SK-N-SH treated with all-trans-retinoic acid at 6 μM for 48 hours (cell line): ENCODE results near the gene NFKB1.

ENCODE experiments used
- ATAC-seq: fragments of 200-7000 bp; cut with Tn5 transposase; 3 replicates; pipeline ENCODE4 v1.9.1; 2020; ENCODE audit warnings: mild to moderate bottlenecking, moderate library complexity
- ARNTL ChIP-seq: fragments of 450-650 bp; formaldehyde crosslinking; IDR thresholded peaks from 2 replicates; pipeline ENCODE4 v1.5.0; 2020; ENCODE audit warnings: low read depth, mild to moderate bottlenecking, moderate library complexity, borderline replicate concordance
- BACH2 ChIP-seq: fragments of 250-450 bp; sonication (Bioruptor Pico); IDR thresholded peaks from 2 replicates; pipeline ENCODE4 v1.9.0; 2021; ENCODE audit warnings: mild to moderate bottlenecking, borderline replicate concordance
- CSDC2 ChIP-seq: fragments of 250-450 bp; sonication (Bioruptor Pico); IDR thresholded peaks from 2 replicates; pipeline ENCODE4 v1.5.0; 2020; ENCODE audit warnings: mild to moderate bottlenecking, moderate library complexity
- ESRRG ChIP-seq: fragments of 250-450 bp; sonication (Bioruptor Pico); IDR thresholded peaks from 2 replicates; pipeline ENCODE4 v1.6.1; 2021; ENCODE audit warnings: mild to moderate bottlenecking
- GLIS3 ChIP-seq: fragments of 250-450 bp; sonication (Bioruptor Pico); IDR thresholded peaks from 2 replicates; pipeline ENCODE4 v1.5.0; 2020; ENCODE audit warnings: mild to moderate bottlenecking, moderate library complexity
- ISL1 ChIP-seq: fragments of 250-450 bp; sonication (Bioruptor Pico); IDR thresholded peaks from 2 replicates; pipeline ENCODE4 v2.1.2; 2022; ENCODE audit warnings: mild to moderate bottlenecking, moderate library complexity
- OSR1 ChIP-seq: fragments of 250-450 bp; sonication (Bioruptor Pico); IDR thresholded peaks from 2 replicates; pipeline ENCODE4 v1.8.0; 2022; ENCODE audit warnings: moderate library complexity, mild to moderate bottlenecking, inconsistent platforms
- PPARA ChIP-seq: fragments of 250-450 bp; sonication (Bioruptor Pico); IDR thresholded peaks from 2 replicates; pipeline ENCODE4 v1.5.0; 2020; ENCODE audit warnings: mild to moderate bottlenecking, borderline replicate concordance
- RARB ChIP-seq: fragments of 250-450 bp; sonication (Bioruptor Pico); IDR thresholded peaks from 2 replicates; pipeline ENCODE4 v1.8.0; 2021; ENCODE audit warnings: mild to moderate bottlenecking, moderate library complexity
- SNAI2 ChIP-seq: fragments of 250-450 bp; sonication (Bioruptor Pico); IDR thresholded peaks from 2 replicates; pipeline ENCODE4 v1.5.0; 2020; ENCODE audit warnings: mild to moderate bottlenecking, moderate library complexity
- TOX ChIP-seq: fragments of 250-450 bp; sonication (Bioruptor Pico); IDR thresholded peaks from 2 replicates; pipeline ENCODE4 v1.8.0; 2021; ENCODE audit warnings: mild to moderate bottlenecking, moderate library complexity, borderline replicate concordance
- ZC3H10 ChIP-seq: fragments of 250-450 bp; sonication (Bioruptor Pico); IDR thresholded peaks from 2 replicates; pipeline ENCODE4 v1.5.1; 2021; ENCODE audit warnings: mild to moderate bottlenecking, moderate library complexity
- ZFP3 ChIP-seq: fragments of 250-450 bp; sonication (Bioruptor Pico); IDR thresholded peaks from 2 replicates; pipeline ENCODE4 v1.5.0; 2020; ENCODE audit warnings: mild to moderate bottlenecking, moderate library complexity
- ZFP30 ChIP-seq: fragments of 450-650 bp; formaldehyde crosslinking; IDR thresholded peaks from 2 replicates; pipeline ENCODE4 v1.5.0; 2022; ENCODE audit warnings: mild to moderate bottlenecking, moderate library complexity
- ZNF565 ChIP-seq: fragments of 450-650 bp; formaldehyde crosslinking; conservative IDR thresholded peaks from 2 replicates; pipeline ENCODE4 v1.5.0; 2020; ENCODE audit warnings: low read depth, mild to moderate bottlenecking, moderate library complexity
- ZNF70 ChIP-seq: fragments of 450-650 bp; formaldehyde crosslinking; IDR thresholded peaks from 2 replicates; pipeline ENCODE4 v1.5.0; 2020; ENCODE audit warnings: mild to moderate bottlenecking, moderate library complexity
- ZNF8 ChIP-seq: fragments of 450-650 bp; formaldehyde crosslinking; IDR thresholded peaks from 2 replicates; pipeline ENCODE4 v1.5.0; 2020; ENCODE audit warnings: mild to moderate bottlenecking, moderate library complexity
- TF ChIP-seq, protein P1 (sequence below): fragments of 250-450 bp; sonication (Bioruptor Pico); IDR thresholded peaks from 2 replicates; pipeline ENCODE4 v1.5.1; 2020; ENCODE audit warnings: low read depth, mild to moderate bottlenecking, moderate library complexity
- TF ChIP-seq, protein P2 (sequence below): fragments of 250-450 bp; sonication (Bioruptor Pico); IDR thresholded peaks from 2 replicates; pipeline ENCODE4 v1.8.0; 2021; ENCODE audit warnings: low read depth, mild to moderate bottlenecking, moderate library complexity, borderline replicate concordance
- TF ChIP-seq, protein P3 (sequence below): fragments of 250-450 bp; sonication (Bioruptor Pico); IDR thresholded peaks from 2 replicates; pipeline ENCODE4 v1.5.0; 2020; ENCODE audit warnings: mild to moderate bottlenecking, moderate library complexity
- TF ChIP-seq, protein P4 (sequence below): fragments of 250-450 bp; sonication (Bioruptor Pico); IDR thresholded peaks from 2 replicates; pipeline ENCODE4 v1.5.1; 2021; ENCODE audit warnings: mild to moderate bottlenecking, moderate library complexity

The NFKB1 gene

DNA sequence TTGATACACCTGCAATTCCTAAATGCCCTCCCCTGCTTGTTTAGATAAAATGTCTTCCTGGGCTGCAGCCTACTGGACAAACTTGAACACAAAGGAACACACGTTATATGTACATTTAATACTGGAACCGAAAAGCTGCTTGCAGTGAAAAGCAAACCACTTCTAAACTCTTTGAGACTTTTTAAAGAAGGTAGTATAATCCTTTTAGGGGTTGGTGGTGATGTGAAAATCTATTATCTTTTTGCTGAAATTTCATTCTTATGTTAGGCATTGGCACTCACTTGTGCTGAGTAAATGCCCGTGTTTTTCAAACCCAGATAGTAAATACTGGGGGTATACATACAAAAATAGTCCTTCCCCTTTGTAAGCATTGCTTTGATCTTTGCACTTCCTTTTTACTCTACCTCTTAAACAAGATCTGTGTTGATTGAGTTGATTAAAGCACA, 2.2 kb downstream of the NFKB1 start:
- no peak for ATAC-seq
- TF ChIP-seq ZFP30 (CRISPR knock-in tag) (no peak), ARNTL (CRISPR knock-in tag) (no peak), BACH2 (CRISPR knock-in tag) (no peak), ZNF8 (no peak), GLIS3 (CRISPR knock-in tag) (no peak), PPARA (CRISPR knock-in tag) (no peak), CSDC2 (CRISPR knock-in tag) (no peak), RARB (no peak), OSR1 (CRISPR knock-in tag) (no peak)
- TF ChIP-seq, protein P1, sequence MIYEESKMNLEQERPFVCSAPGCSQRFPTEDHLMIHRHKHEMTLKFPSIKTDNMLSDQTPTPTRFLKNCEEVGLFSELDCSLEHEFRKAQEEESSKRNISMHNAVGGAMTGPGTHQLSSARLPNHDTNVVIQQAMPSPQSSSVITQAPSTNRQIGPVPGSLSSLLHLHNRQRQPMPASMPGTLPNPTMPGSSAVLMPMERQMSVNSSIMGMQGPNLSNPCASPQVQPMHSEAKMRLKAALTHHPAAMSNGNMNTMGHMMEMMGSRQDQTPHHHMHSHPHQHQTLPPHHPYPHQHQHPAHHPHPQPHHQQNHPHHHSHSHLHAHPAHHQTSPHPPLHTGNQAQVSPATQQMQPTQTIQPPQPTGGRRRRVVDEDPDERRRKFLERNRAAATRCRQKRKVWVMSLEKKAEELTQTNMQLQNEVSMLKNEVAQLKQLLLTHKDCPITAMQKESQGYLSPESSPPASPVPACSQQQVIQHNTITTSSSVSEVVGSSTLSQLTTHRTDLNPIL (CRISPR knock-in tag): no peak
- TF ChIP-seq, protein P2, sequence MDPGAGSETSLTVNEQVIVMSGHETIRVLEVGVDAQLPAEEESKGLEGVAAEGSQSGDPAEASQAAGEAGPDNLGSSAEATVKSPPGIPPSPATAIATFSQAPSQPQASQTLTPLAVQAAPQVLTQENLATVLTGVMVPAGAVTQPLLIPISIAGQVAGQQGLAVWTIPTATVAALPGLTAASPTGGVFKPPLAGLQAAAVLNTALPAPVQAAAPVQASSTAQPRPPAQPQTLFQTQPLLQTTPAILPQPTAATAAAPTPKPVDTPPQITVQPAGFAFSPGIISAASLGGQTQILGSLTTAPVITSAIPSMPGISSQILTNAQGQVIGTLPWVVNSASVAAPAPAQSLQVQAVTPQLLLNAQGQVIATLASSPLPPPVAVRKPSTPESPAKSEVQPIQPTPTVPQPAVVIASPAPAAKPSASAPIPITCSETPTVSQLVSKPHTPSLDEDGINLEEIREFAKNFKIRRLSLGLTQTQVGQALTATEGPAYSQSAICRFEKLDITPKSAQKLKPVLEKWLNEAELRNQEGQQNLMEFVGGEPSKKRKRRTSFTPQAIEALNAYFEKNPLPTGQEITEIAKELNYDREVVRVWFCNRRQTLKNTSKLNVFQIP (CRISPR knock-in tag): no peak

DNA sequence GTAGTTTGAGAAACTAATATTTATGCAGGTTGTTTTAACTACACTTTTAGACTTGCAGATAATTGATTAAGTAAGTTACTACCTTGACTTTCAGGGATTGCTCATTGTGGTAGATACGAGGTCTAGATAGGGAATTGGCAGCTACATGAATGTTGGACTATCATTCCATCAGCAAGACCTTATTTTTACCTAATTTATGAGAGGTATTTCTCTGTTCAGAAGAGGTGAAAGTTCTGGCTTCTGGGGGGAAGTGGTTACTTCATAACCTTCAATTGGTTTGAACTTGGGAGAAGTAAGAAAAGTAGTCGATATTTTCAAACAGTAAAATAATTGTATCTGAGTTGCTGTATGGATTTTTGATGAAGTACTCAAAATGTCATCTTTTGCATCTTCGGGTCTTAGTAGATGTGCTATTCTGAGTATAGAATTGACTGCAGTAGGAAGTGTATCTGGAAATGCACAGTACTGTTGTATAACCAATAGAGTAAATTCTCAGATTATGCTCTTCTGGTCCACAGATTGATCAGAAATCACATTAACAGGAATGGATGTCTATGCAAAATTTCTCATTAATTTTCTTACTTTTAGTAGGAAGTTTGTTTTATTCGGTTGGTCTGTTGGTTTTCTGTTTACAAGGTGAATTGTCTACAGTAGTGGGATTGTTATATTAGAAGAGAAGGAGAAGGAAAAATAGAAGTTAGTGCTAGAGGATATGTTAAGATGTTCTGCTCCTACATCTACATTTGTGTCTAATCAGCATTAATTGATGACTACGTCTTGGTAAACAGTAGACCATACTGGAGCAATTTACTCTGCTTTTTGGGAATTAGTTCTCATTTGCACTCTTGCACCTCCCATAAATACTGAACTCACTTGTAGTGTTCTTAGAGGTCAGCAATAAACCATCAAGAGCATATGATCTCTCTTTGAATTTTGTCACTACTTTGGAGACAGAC, 3.0 kb downstream of the NFKB1 start:
- no peak for ATAC-seq
- TF ChIP-seq ZNF8: no peak
- TF ChIP-seq, protein P2 (CRISPR knock-in tag): no peak
- no peak for TF ChIP-seq ZNF70
- no peak for TF ChIP-seq PPARA (CRISPR knock-in tag)
- TF ChIP-seq, protein P3, sequence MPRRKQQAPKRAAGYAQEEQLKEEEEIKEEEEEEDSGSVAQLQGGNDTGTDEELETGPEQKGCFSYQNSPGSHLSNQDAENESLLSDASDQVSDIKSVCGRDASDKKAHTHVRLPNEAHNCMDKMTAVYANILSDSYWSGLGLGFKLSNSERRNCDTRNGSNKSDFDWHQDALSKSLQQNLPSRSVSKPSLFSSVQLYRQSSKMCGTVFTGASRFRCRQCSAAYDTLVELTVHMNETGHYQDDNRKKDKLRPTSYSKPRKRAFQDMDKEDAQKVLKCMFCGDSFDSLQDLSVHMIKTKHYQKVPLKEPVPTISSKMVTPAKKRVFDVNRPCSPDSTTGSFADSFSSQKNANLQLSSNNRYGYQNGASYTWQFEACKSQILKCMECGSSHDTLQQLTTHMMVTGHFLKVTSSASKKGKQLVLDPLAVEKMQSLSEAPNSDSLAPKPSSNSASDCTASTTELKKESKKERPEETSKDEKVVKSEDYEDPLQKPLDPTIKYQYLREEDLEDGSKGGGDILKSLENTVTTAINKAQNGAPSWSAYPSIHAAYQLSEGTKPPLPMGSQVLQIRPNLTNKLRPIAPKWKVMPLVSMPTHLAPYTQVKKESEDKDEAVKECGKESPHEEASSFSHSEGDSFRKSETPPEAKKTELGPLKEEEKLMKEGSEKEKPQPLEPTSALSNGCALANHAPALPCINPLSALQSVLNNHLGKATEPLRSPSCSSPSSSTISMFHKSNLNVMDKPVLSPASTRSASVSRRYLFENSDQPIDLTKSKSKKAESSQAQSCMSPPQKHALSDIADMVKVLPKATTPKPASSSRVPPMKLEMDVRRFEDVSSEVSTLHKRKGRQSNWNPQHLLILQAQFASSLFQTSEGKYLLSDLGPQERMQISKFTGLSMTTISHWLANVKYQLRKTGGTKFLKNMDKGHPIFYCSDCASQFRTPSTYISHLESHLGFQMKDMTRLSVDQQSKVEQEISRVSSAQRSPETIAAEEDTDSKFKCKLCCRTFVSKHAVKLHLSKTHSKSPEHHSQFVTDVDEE: no peak
- no peak for TF ChIP-seq ARNTL (CRISPR knock-in tag)
- no peak for TF ChIP-seq RARB
- TF ChIP-seq ZFP3 (CRISPR knock-in tag): no peak
- TF ChIP-seq SNAI2 (CRISPR knock-in tag): no peak
- TF ChIP-seq, protein P1 (CRISPR knock-in tag): no peak
- no peak for TF ChIP-seq ZC3H10
- no peak for TF ChIP-seq BACH2 (CRISPR knock-in tag)
- no peak for TF ChIP-seq CSDC2 (CRISPR knock-in tag)
- no peak for TF ChIP-seq TOX (CRISPR knock-in tag)
- TF ChIP-seq GLIS3 (CRISPR knock-in tag): no peak
- TF ChIP-seq ZFP30 (CRISPR knock-in tag): no peak

DNA sequence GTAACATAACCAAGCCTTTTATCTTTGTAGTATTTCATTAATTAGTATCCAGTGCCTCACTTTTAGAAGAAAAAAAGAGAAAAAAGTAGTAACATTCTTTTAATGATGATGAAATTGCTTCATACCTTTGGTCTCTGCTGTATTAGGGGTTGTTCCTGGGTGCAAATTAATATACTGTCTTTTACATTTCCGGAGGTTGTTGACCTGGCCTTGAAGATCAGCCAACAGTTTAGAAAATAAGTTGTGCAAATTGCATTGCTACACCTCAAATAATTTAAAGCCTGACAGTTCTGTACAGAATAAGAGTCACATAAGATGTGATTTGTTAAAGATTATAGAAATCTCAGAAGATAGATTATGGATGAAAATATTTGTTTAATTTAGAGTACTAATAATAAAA, 3.8 kb downstream of the NFKB1 start:
- ATAC-seq: no peak
- TF ChIP-seq SNAI2 (CRISPR knock-in tag) (no peak), ISL1 (CRISPR knock-in tag) (no peak), CSDC2 (CRISPR knock-in tag) (no peak), BACH2 (CRISPR knock-in tag) (no peak), ZNF8 (no peak), ZNF565 (CRISPR knock-in tag) (no peak), PPARA (CRISPR knock-in tag) (no peak), GLIS3 (CRISPR knock-in tag) (no peak), ESRRG (CRISPR knock-in tag) (no peak), ZFP30 (CRISPR knock-in tag) (no peak)
- TF ChIP-seq, protein P3: no peak
- TF ChIP-seq, protein P4, sequence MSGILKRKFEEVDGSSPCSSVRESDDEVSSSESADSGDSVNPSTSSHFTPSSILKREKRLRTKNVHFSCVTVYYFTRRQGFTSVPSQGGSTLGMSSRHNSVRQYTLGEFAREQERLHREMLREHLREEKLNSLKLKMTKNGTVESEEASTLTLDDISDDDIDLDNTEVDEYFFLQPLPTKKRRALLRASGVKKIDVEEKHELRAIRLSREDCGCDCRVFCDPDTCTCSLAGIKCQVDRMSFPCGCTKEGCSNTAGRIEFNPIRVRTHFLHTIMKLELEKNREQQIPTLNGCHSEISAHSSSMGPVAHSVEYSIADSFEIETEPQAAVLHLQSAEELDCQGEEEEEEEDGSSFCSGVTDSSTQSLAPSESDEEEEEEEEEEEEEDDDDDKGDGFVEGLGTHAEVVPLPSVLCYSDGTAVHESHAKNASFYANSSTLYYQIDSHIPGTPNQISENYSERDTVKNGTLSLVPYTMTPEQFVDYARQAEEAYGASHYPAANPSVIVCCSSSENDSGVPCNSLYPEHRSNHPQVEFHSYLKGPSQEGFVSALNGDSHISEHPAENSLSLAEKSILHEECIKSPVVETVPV (CRISPR knock-in tag): no peak
